Testis (tissue), 2 donors: ENCODE results near the gene ANKRD45.

Experiments
- CTCF ChIP-seq, 3 experiments: fragments of 450-650 bp in 2 of 3; fragments of 200-600 bp in 1 of 3; sonication (generic) in 1 of 3; IDR thresholded peaks; one replicate each; pipeline ENCODE4 v1.5.1; 2016 to 2019; ENCODE audit warnings: antibody characterized with exemption in 3 of 3, mild to moderate bottlenecking in 2 of 3, moderate library complexity in 1 of 3
- POLR2A ChIP-seq: fragments of 450-650 bp; IDR thresholded peaks from one replicate; pipeline ENCODE4 v1.6.1; 2017; ENCODE audit warnings: antibody characterized with exemption, mild to moderate bottlenecking, moderate library complexity

GRCh38 chr1:173570370-173571007 is 99.2 kb downstream of the ANKRD45 start:
- TF ChIP-seq CTCF (IDR thresholded peaks at IDR 0.05) (no peak), POLR2A (no peak)
